Activated T-cell treated with anti-CD3 and anti-CD28 coated beads, Interleukin-2, amount 50 U/mL, for 4 hours (primary cell): ENCODE data around the gene MBD6. TPM values are rescaled to one million over a fixed set of nuclear protein-coding genes. Genes with fewer than 3 reads are reported as not detected.
"Not testable (repeated sequence)": the region's sequence is repeated elsewhere in the genome, so short reads cannot be mapped to it uniquely, and the experiment has no call there.

Source experiments
- ATAC-seq, 2 donors: fragments of 200-7000 bp; cut with Tn5 transposase; one replicate each; pipeline ENCODE4 v1.10.0; 2021
- DNase-seq: peaks from one replicate; pipeline ENCODE4 v3.0.0-alpha.2; 2020
- H3K27me3 Mint-ChIP-seq: one replicate; pipeline ENCODE4 v1.8.0; 2021; ENCODE audit warnings: low read depth, mixed read lengths
- H3K36me3 Mint-ChIP-seq: one replicate; pipeline ENCODE4 v1.8.0; 2022; ENCODE audit warnings: mixed read lengths; ENCODE audit not compliant: insufficient read depth
- H3K4me1 Mint-ChIP-seq: one replicate; pipeline ENCODE4 v1.8.0; 2021; ENCODE audit warnings: low read depth, mixed read lengths
- H3K4me3 Mint-ChIP-seq: one replicate; pipeline ENCODE4 v1.8.0; 2021; ENCODE audit warnings: mild to moderate bottlenecking, moderate library complexity, mixed read lengths
- H3K9me3 Mint-ChIP-seq: one replicate; pipeline ENCODE4 v1.8.0; 2021; ENCODE audit warnings: mixed read lengths
- total RNA-seq, 3 donors: library from RNA; stranded (reverse); gene quantifications; one replicate each; pipeline ENCODE4 v1.2.1, GENCODE V29; 2021

MBD6 gene
- total RNA-seq, 3 donors from 2014 or later, result 56.3 to 59.4 (median 57.5) TPM

- no peaks in the 10 kb centered on the region for H3K9me3 Mint-ChIP-seq
- no peaks in the 10 kb centered on the region for H3K27me3 Mint-ChIP-seq
- DNase-seq (no peak), ATAC-seq (no peak)
- H3K36me3 Mint-ChIP-seq, result peaks cover 46% of the 10 kb centered on the region
- no peak overlapping the region for H3K4me3 Mint-ChIP-seq
- H3K4me1 Mint-ChIP-seq, result peaks cover 6% of the 10 kb centered on the region
These were observed 24.1 kb upstream of the MBD6 start for GRCh38 chr12:57498571-57498970.

- H3K9me3 Mint-ChIP-seq, result no peaks in the 10 kb centered on the region
- H3K27me3 Mint-ChIP-seq, result no peaks in the 10 kb centered on the region
- DNase-seq (no peak), ATAC-seq (no peak)
- peaks cover 6% of the 10 kb centered on the region for H3K4me1 Mint-ChIP-seq
- H3K4me3 Mint-ChIP-seq, result no peak overlapping the region
- H3K36me3 Mint-ChIP-seq, result peaks cover 52% of the 10 kb centered on the region
These were observed 22.4 kb upstream of the MBD6 start for GRCh38 chr12:57500213-57500612.

- H3K4me1 Mint-ChIP-seq, H3K4me3 Mint-ChIP-seq, H3K9me3 Mint-ChIP-seq, H3K27me3 Mint-ChIP-seq, DNase-seq, ATAC-seq: not testable (repeated sequence)
- peaks cover 50% of the 10 kb centered on the region for H3K36me3 Mint-ChIP-seq
These were observed 20.2 kb upstream of the MBD6 start for GRCh38 chr12:57502311-57502969.

GRCh38 chr12:57506541-57506940 is 16.1 kb upstream of the MBD6 start:
- H3K4me3 Mint-ChIP-seq, DNase-seq, H3K27me3 Mint-ChIP-seq, H3K9me3 Mint-ChIP-seq, H3K4me1 Mint-ChIP-seq, ATAC-seq: not testable (repeated sequence)
- peaks cover 39% of the 10 kb centered on the region for H3K36me3 Mint-ChIP-seq

- ATAC-seq, H3K27me3 Mint-ChIP-seq, H3K4me1 Mint-ChIP-seq, H3K4me3 Mint-ChIP-seq, DNase-seq, H3K9me3 Mint-ChIP-seq: not testable (repeated sequence)
- H3K36me3 Mint-ChIP-seq, result peaks cover 44% of the 10 kb centered on the region
These were observed 14.8 kb upstream of the MBD6 start for GRCh38 chr12:57507796-57508195.

GRCh38 chr12:57511161-57511560 is 11.5 kb upstream of the MBD6 start:
- ATAC-seq, result no peak
- no peaks in the 10 kb centered on the region for H3K9me3 Mint-ChIP-seq
- H3K27me3 Mint-ChIP-seq, result no peaks in the 10 kb centered on the region
- no peak for DNase-seq
- peaks cover 49% of the 10 kb centered on the region for H3K36me3 Mint-ChIP-seq
- no peak overlapping the region for H3K4me3 Mint-ChIP-seq
- H3K4me1 Mint-ChIP-seq, result peaks cover 2% of the 10 kb centered on the region

- no peak for ATAC-seq
- no peak overlapping the region for H3K4me3 Mint-ChIP-seq
These were observed 10.9 kb upstream of the MBD6 start for GRCh38 chr12:57511588-57512325.

GRCh38 chr12:57512665-57513064 is 10.0 kb upstream of the MBD6 start:
- H3K27me3 Mint-ChIP-seq, result no peaks in the 10 kb centered on the region
- H3K9me3 Mint-ChIP-seq, result no peaks in the 10 kb centered on the region

More at GRCh38 chr12:57511588-57512325, 10.9 kb upstream of the MBD6 start:
- no peak for DNase-seq
- H3K27me3 Mint-ChIP-seq, result no peaks in the 10 kb centered on the region
- H3K4me1 Mint-ChIP-seq, result peaks cover 2% of the 10 kb centered on the region
- H3K36me3 Mint-ChIP-seq, result peaks cover 52% of the 10 kb centered on the region
- no peaks in the 10 kb centered on the region for H3K9me3 Mint-ChIP-seq

GRCh38 chr12:57513266-57513665 is 9.4 kb upstream of the MBD6 start:
- DNase-seq, result no peak
- no peaks in the 10 kb centered on the region for H3K9me3 Mint-ChIP-seq
- peaks cover 15% of the 10 kb centered on the region for H3K4me1 Mint-ChIP-seq
- H3K27me3 Mint-ChIP-seq, result no peaks in the 10 kb centered on the region
- no peak overlapping the region for H3K4me3 Mint-ChIP-seq
- no peak for ATAC-seq
- peaks cover 61% of the 10 kb centered on the region for H3K36me3 Mint-ChIP-seq

More at GRCh38 chr12:57512665-57513064, 10.0 kb upstream of the MBD6 start:
- Mint-ChIP-seq H3K36me3 (peaks cover 60% of the 10 kb centered on the region), H3K4me1 (peaks cover 10% of the 10 kb centered on the region), H3K4me3 (no peak overlapping the region)
- ATAC-seq (no peak), DNase-seq (no peak)

- not testable (repeated sequence) for H3K27me3 Mint-ChIP-seq, ATAC-seq, H3K4me3 Mint-ChIP-seq, DNase-seq, H3K9me3 Mint-ChIP-seq
- peaks cover 64% of the 10 kb centered on the region for H3K36me3 Mint-ChIP-seq
- peaks cover 19% of the 10 kb centered on the region for H3K4me1 Mint-ChIP-seq
These were observed 8.9 kb upstream of the MBD6 start for GRCh38 chr12:57513677-57514076.

- not testable (repeated sequence) for H3K27me3 Mint-ChIP-seq, ATAC-seq, H3K9me3 Mint-ChIP-seq, H3K4me3 Mint-ChIP-seq, DNase-seq
- peaks cover 25% of the 10 kb centered on the region for H3K4me1 Mint-ChIP-seq
- peaks cover 65% of the 10 kb centered on the region for H3K36me3 Mint-ChIP-seq
These were observed 8.4 kb upstream of the MBD6 start for GRCh38 chr12:57514246-57514645.

- no peak overlapping the region for H3K4me3 Mint-ChIP-seq
- ATAC-seq, result no peak
- no peaks in the 10 kb centered on the region for H3K27me3 Mint-ChIP-seq
- peaks cover 64% of the 10 kb centered on the region for H3K36me3 Mint-ChIP-seq
- peaks cover 28% of the 10 kb centered on the region for H3K4me1 Mint-ChIP-seq
- no peak for DNase-seq
- no peaks in the 10 kb centered on the region for H3K9me3 Mint-ChIP-seq
These were observed 7.8 kb upstream of the MBD6 start for GRCh38 chr12:57514720-57515407.

- Mint-ChIP-seq H3K4me3 (no peak overlapping the region), H3K9me3 (no peaks in the 10 kb centered on the region), H3K36me3 (peaks cover 65% of the 10 kb centered on the region), H3K27me3 (no peaks in the 10 kb centered on the region), H3K4me1 (peaks cover 28% of the 10 kb centered on the region)
- DNase-seq (no peak), ATAC-seq (no peak)
These were observed 7.2 kb upstream of the MBD6 start for GRCh38 chr12:57515408-57515933.

GRCh38 chr12:57515934-57516541 is 6.6 kb upstream of the MBD6 start:
- no peak for ATAC-seq
- Mint-ChIP-seq H3K27me3 (no peaks in the 10 kb centered on the region), H3K4me3 (no peak overlapping the region)

More at GRCh38 chr12:57515934-57516541, 6.6 kb upstream of the MBD6 start:
- DNase-seq, result no peak
- peaks cover 65% of the 10 kb centered on the region for H3K36me3 Mint-ChIP-seq
- no peaks in the 10 kb centered on the region for H3K9me3 Mint-ChIP-seq
- peaks cover 29% of the 10 kb centered on the region for H3K4me1 Mint-ChIP-seq
